ENCODE measurements around the gene STIM2.

Gene STIM2

DNA sequence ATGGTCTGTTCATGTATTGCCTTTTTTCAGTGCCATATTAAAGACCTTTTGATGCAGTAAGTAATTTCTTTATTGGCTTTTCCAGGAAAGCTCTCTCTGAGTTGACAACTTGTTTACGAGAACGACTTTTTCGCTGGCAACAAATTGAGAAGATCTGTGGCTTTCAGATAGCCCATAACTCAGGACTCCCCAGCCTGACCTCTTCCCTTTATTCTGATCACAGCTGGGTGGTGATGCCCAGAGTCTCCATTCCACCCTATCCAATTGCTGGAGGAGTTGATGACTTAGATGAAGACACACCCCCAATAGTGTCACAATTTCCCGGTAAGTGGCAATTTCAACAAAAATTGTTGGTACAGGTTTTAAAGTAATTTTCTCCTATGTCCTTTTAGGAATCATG is 148.0 kb downstream of the STIM2 start:
- no peak overlapping the region for H3K4me3 ChIP-seq (ENCODE audit: low read depth in 1 of 2, low read length in 2 of 2)
- H3K9ac ChIP-seq (ENCODE audit: low read length): no peak overlapping the region
- H3K9me3 ChIP-seq (ENCODE audit: low read length): no peaks in the 10 kb centered on the region
- H3K27me3 ChIP-seq (ENCODE audit: control insufficient read depth in 1 of 2, insufficient read depth in 2 of 2, low read length in 2 of 2): no peaks in the 10 kb centered on the region
- H3K36me3 ChIP-seq (ENCODE audit: insufficient read depth, low read length): no peaks in the 10 kb centered on the region
- H3K27ac ChIP-seq (ENCODE audit: low read depth, low read length): no peak overlapping the region
- peaks cover 16% of the 10 kb centered on the region for H3K4me1 ChIP-seq (ENCODE audit: insufficient read depth, low read length)

DNA sequence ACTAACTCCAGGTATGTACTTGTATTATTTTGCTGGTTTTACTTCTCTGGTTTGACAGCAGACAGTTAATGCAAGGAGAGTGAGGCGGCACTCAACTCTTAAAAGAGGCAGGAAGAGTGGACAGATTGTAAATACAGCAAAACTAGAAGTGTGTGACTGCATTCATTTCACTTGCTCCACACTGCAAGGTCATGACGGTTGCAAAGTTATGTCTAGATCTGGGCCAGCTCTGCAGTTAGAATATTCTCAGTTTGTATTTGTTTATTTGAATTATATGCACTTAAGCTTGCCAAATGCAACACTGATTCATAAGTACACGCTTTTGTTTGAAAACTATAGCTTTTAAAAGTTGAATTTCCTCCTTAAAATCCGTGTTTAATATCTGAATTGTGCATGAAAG is 148.9 kb downstream of the STIM2 start:
- no peak overlapping the region for H3K9ac ChIP-seq (ENCODE audit: low read length)
- H3K36me3 ChIP-seq (ENCODE audit: insufficient read depth, low read length): no peaks in the 10 kb centered on the region
- H3K27ac ChIP-seq (ENCODE audit: low read depth, low read length): peak overlapping the region; percentile 14
- no peaks in the 10 kb centered on the region for H3K9me3 ChIP-seq (ENCODE audit: low read length)
- peaks cover 10% of the 10 kb centered on the region for H3K4me1 ChIP-seq (ENCODE audit: insufficient read depth, low read length)
- H3K27me3 ChIP-seq (ENCODE audit: control insufficient read depth in 1 of 2, insufficient read depth in 2 of 2, low read length in 2 of 2): no peaks in the 10 kb centered on the region
- no peak overlapping the region for H3K4me3 ChIP-seq (ENCODE audit: low read depth in 1 of 2, low read length in 2 of 2)

DNA sequence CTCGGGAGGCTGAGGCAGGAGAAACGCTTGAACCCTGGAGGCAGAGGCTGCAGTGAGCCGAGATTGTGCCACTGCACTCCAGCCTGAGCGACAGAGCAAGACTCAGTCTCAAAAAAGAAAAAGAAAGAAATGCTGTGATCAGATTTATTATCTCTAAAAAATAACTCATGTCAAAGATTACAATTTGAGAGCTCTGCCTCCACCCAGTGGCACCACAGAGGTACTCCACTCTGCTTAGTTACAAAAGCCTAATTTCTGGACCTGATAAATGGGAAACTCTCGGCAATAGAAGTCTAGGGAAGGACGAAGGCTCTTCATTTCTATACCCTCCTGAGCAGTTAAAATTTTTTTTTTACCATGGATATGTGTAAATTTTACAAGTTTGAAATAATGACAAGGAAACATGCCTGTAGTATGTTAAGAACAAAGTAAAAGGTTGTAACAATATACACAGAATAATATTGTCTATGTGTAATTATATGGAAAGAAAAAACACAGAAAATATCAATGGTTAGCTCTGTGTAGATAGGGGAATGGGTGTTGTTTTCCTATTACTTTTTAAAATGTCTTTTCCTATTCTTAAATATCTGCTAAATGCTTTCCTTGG is 149.8 kb downstream of the STIM2 start:
- H3K36me3 ChIP-seq (ENCODE audit: insufficient read depth, low read length): no peaks in the 10 kb centered on the region
- H3K9me3 ChIP-seq (ENCODE audit: low read length): no peaks in the 10 kb centered on the region
- H3K4me3 ChIP-seq (ENCODE audit: low read depth in 1 of 2, low read length in 2 of 2): no peak overlapping the region
- H3K27me3 ChIP-seq (ENCODE audit: control insufficient read depth in 1 of 2, insufficient read depth in 2 of 2, low read length in 2 of 2): no peaks in the 10 kb centered on the region
- H3K9ac ChIP-seq (ENCODE audit: low read length): no peak overlapping the region
- H3K4me1 ChIP-seq (ENCODE audit: insufficient read depth, low read length): peaks cover 10% of the 10 kb centered on the region
- H3K27ac ChIP-seq (ENCODE audit: low read depth, low read length): no peak overlapping the region

DNA sequence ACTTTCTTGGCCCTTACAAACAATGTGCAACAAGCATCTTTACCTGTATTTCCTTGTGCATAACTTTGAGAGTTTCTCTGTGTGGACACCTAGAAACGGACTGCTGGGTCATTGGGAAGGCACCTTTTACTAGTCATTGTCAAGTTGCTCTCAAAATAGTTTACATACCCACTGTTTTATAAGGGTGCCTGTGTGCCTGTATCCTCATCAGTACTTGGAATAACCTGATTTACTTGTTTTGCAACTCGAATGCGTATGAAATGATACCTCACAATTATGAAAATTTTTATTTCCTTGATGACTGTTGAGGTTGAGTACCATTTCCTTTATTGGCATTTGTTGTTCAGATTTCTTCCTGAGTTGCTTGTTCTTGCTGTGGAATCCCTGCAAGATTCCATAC is 150.8 kb downstream of the STIM2 start:
- peaks cover 4% of the 10 kb centered on the region for H3K4me1 ChIP-seq (ENCODE audit: insufficient read depth, low read length)
- H3K27ac ChIP-seq (ENCODE audit: low read depth, low read length): no peak overlapping the region
- no peak overlapping the region for H3K9ac ChIP-seq (ENCODE audit: low read length)

DNA sequence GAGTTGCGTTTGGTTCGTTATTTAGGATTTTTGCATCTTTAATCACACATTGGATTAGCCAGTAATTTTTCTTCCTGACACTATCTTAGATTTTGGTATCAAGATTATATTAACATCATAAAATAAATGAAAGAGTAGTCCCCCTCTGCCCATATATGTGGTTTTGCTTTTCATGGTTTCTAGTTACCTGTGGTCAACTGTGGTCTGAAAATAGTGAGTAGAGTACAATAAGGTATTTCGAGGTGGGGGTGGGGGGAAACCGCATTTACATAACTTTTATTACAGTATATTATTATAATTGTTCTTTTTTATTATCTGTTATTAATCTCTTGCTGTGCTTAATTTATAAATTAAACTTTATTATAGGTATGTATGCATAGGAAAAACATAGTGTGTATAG is 152.4 kb downstream of the STIM2 start:
- H3K27me3 ChIP-seq (ENCODE audit: control insufficient read depth in 1 of 2, insufficient read depth in 2 of 2, low read length in 2 of 2): no peaks in the 10 kb centered on the region
- no peak overlapping the region for H3K9ac ChIP-seq (ENCODE audit: low read length)
- no peak overlapping the region for H3K27ac ChIP-seq (ENCODE audit: low read depth, low read length)
- no peak overlapping the region for H3K4me3 ChIP-seq (ENCODE audit: low read depth in 1 of 2, low read length in 2 of 2)
- peaks cover 4% of the 10 kb centered on the region for H3K4me1 ChIP-seq (ENCODE audit: insufficient read depth, low read length)
- H3K36me3 ChIP-seq (ENCODE audit: insufficient read depth, low read length): peaks cover 5% of the 10 kb centered on the region
- H3K9me3 ChIP-seq (ENCODE audit: low read length): no peaks in the 10 kb centered on the region

More for the DNA sequence above, 150.8 kb downstream of the STIM2 start:
- Histone ChIP-seq H3K27me3 (ENCODE audit: control insufficient read depth in 1 of 2, insufficient read depth in 2 of 2, low read length in 2 of 2) (no peaks in the 10 kb centered on the region), H3K4me3 (ENCODE audit: low read depth in 1 of 2, low read length in 2 of 2) (no peak overlapping the region), H3K9me3 (ENCODE audit: low read length) (no peaks in the 10 kb centered on the region), H3K36me3 (ENCODE audit: insufficient read depth, low read length) (no peaks in the 10 kb centered on the region)

DNA sequence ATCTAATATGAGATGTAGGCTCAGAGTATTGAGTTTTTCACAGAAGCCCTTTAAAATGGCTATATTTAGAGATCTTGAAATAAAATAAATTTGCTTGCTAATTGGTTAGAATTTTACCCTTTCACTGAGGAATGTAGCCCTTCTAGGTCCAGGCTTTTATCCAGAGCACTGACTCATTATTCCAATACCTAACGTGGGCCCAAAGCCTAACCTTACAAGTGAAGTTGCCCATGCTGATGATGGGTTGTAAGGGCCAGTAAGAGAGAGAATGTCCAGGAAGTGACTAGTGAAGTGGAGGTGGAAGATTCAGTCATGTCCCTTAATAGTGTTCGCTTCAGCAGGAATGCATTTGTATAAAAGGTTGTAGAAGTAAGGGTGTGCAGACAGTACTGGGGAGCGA is 155.9 kb downstream of the STIM2 start:
- Histone ChIP-seq H3K4me1 (ENCODE audit: insufficient read depth, low read length) (no peaks in the 10 kb centered on the region), H3K27ac (ENCODE audit: low read depth, low read length) (no peak overlapping the region), H3K4me3 (ENCODE audit: low read depth in 1 of 2, low read length in 2 of 2) (no peak overlapping the region), H3K9me3 (ENCODE audit: low read length) (no peaks in the 10 kb centered on the region), H3K9ac (ENCODE audit: low read length) (no peak overlapping the region), H3K27me3 (ENCODE audit: control insufficient read depth in 1 of 2, insufficient read depth in 2 of 2, low read length in 2 of 2) (no peaks in the 10 kb centered on the region), H3K36me3 (ENCODE audit: insufficient read depth, low read length) (peaks cover 8% of the 10 kb centered on the region)

DNA sequence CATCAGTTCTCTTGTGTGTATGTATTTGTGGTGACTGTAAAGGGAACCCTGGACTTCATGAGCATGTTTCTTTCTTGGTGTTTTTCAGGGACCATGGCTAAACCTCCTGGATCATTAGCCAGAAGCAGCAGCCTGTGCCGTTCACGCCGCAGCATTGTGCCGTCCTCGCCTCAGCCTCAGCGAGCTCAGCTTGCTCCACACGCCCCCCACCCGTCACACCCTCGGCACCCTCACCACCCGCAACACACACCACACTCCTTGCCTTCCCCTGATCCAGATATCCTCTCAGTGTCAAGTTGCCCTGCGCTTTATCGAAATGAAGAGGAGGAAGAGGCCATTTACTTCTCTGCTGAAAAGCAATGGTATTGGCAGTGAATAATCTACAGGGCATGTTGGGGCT is 157.0 kb downstream of the STIM2 start:
- Histone ChIP-seq H3K4me1 (ENCODE audit: insufficient read depth, low read length) (no peaks in the 10 kb centered on the region), H3K4me3 (ENCODE audit: low read depth in 1 of 2, low read length in 2 of 2) (no peak overlapping the region), H3K27me3 (ENCODE audit: control insufficient read depth in 1 of 2, insufficient read depth in 2 of 2, low read length in 2 of 2) (no peaks in the 10 kb centered on the region), H3K9ac (ENCODE audit: low read length) (no peak overlapping the region), H3K27ac (ENCODE audit: low read depth, low read length) (no peak overlapping the region), H3K36me3 (ENCODE audit: insufficient read depth, low read length) (peaks cover 8% of the 10 kb centered on the region), H3K9me3 (ENCODE audit: low read length) (no peaks in the 10 kb centered on the region)

DNA sequence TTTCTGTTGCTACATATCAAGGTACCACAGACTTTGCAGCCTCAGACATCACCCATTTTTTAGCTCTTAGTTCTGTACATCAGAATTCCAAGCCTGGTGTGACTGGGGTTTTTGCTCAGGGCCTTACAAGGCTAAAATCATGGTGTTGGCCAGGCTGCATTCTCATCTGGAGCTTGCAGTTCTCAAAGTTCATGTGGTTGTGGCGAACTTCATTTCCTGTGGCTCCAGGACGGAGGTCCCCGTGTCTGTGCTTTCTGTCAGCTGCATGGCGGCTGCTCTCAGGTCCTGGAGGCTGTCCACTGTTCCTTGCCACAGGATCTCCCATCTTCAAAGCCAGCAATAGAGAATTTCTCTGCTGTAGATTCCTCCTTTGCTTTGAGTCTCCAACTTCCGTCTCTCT is 157.4 kb downstream of the STIM2 start:
- no peak overlapping the region for H3K4me3 ChIP-seq (ENCODE audit: low read depth in 1 of 2, low read length in 2 of 2)
- H3K4me1 ChIP-seq (ENCODE audit: insufficient read depth, low read length): no peaks in the 10 kb centered on the region
- no peaks in the 10 kb centered on the region for H3K9me3 ChIP-seq (ENCODE audit: low read length)
- H3K9ac ChIP-seq (ENCODE audit: low read length): no peak overlapping the region
- H3K27ac ChIP-seq (ENCODE audit: low read depth, low read length): no peak overlapping the region
- H3K36me3 ChIP-seq (ENCODE audit: insufficient read depth, low read length): peaks cover 8% of the 10 kb centered on the region
- no peaks in the 10 kb centered on the region for H3K27me3 ChIP-seq (ENCODE audit: control insufficient read depth in 1 of 2, insufficient read depth in 2 of 2, low read length in 2 of 2)

DNA sequence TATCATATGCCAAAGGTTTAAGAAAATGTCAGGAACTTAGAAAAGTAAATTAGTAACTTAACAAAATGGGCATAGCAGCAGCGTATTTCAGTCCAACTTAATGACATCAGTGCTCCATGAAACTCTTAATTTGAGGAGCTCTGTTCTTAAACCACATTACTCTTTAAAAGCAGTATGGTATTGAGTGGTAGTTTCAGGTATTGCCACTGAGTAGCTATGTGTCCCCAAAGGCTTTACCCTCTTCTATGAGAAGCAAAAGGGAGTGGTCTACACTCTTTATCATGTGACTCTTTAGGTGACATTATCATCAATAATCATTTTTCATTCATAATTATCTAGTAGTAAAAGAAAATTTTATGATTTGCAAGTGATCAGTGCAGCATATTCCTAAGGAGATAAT is 158.3 kb downstream of the STIM2 start:
- no peak overlapping the region for H3K9ac ChIP-seq (ENCODE audit: low read length)
- H3K9me3 ChIP-seq (ENCODE audit: low read length): no peaks in the 10 kb centered on the region
- no peak overlapping the region for H3K27ac ChIP-seq (ENCODE audit: low read depth, low read length)
- no peak overlapping the region for H3K4me3 ChIP-seq (ENCODE audit: low read depth in 1 of 2, low read length in 2 of 2)
- H3K27me3 ChIP-seq (ENCODE audit: control insufficient read depth in 1 of 2, insufficient read depth in 2 of 2, low read length in 2 of 2): no peaks in the 10 kb centered on the region
- H3K4me1 ChIP-seq (ENCODE audit: insufficient read depth, low read length): no peaks in the 10 kb centered on the region
- H3K36me3 ChIP-seq (ENCODE audit: insufficient read depth, low read length): peaks cover 8% of the 10 kb centered on the region

DNA sequence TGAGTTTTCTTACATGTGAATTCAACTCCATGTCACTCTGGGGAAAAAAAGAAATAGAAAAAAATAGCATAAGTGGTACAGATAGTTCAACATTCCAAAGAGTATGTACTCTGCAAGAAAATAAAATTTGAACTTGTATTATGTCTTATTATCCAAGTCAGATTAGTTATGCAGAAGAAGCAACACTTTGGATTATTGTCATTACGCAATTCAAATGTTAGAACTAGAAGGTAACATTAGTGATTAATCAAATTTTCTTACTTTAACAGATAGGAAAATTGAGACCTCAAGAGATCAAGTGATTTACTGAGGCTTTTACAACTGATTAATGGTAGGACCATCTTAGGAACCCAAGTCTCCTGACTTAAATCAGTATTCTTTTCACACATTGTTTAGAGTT is 159.1 kb downstream of the STIM2 start:
- Histone ChIP-seq H3K9me3 (ENCODE audit: low read length) (no peaks in the 10 kb centered on the region), H3K9ac (ENCODE audit: low read length) (no peak overlapping the region), H3K4me3 (ENCODE audit: low read depth in 1 of 2, low read length in 2 of 2) (no peak overlapping the region), H3K27ac (ENCODE audit: low read depth, low read length) (no peak overlapping the region), H3K4me1 (ENCODE audit: insufficient read depth, low read length) (no peaks in the 10 kb centered on the region), H3K27me3 (ENCODE audit: control insufficient read depth in 1 of 2, insufficient read depth in 2 of 2, low read length in 2 of 2) (no peaks in the 10 kb centered on the region), H3K36me3 (ENCODE audit: insufficient read depth, low read length) (peaks cover 8% of the 10 kb centered on the region)

DNA sequence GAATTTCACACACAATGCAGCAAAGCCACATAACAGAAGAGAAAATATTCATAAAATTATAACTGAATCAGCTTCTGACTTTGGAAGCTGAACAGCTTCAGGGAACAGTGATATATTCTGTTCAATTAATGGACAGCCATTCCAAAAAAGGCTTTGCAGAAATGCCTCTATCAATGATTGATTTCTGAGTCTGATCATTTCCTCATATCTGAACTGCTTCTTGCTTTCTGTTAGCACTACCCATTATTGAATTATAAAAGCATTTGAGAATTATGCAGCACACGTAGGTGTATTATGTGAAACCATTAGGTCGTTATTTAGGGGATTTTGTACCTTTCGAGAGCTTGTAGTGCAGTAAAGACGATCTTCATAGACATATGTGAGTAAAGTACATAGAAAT is 159.6 kb downstream of the STIM2 start:
- Histone ChIP-seq H3K9ac (ENCODE audit: low read length) (no peak overlapping the region), H3K27me3 (ENCODE audit: control insufficient read depth in 1 of 2, insufficient read depth in 2 of 2, low read length in 2 of 2) (no peaks in the 10 kb centered on the region), H3K4me1 (ENCODE audit: insufficient read depth, low read length) (no peaks in the 10 kb centered on the region), H3K27ac (ENCODE audit: low read depth, low read length) (no peak overlapping the region), H3K36me3 (ENCODE audit: insufficient read depth, low read length) (peaks cover 8% of the 10 kb centered on the region), H3K4me3 (ENCODE audit: low read depth in 1 of 2, low read length in 2 of 2) (no peak overlapping the region), H3K9me3 (ENCODE audit: low read length) (no peaks in the 10 kb centered on the region)

DNA sequence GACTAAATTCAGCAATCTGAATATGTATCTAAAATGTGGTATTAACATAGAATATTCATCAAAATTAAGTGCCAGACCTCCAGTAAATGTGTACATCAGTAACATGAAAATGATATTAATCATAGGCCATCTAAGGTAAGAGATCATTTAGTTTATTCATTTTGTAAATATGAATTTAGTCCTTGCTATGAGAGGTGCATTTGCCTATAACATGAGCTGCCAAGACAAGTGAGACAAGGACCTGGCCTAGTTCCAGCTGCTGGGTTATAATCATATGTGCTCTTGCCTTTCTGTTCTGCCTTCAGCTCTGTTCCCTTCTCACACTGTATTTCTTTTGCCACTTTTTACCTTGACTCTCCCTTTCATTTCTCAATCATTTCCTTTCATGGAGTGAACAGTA is 160.0 kb downstream of the STIM2 start:
- no peak overlapping the region for H3K9ac ChIP-seq (ENCODE audit: low read length)
- H3K27ac ChIP-seq (ENCODE audit: low read depth, low read length): no peak overlapping the region
- no peak overlapping the region for H3K4me3 ChIP-seq (ENCODE audit: low read depth in 1 of 2, low read length in 2 of 2)
- H3K9me3 ChIP-seq (ENCODE audit: low read length): no peaks in the 10 kb centered on the region
- no peaks in the 10 kb centered on the region for H3K27me3 ChIP-seq (ENCODE audit: control insufficient read depth in 1 of 2, insufficient read depth in 2 of 2, low read length in 2 of 2)
- H3K4me1 ChIP-seq (ENCODE audit: insufficient read depth, low read length): no peaks in the 10 kb centered on the region
- peaks cover 8% of the 10 kb centered on the region for H3K36me3 ChIP-seq (ENCODE audit: insufficient read depth, low read length)

Data from muscle layer of colon (tissue), 2 donors.